SJSA1 (cell line): ENCODE data around the gene ANKRD22. TPM values are rescaled to one million over a fixed set of nuclear protein-coding genes. Genes with fewer than 3 reads are reported as not detected.

Experiments
- DNase-seq, 2 experiments: peaks; one replicate each; pipeline ENCODE4 v3.0.0-alpha.2; 2015 to 2020; ENCODE audit warnings: low spot score in 2 of 2, low read depth in 1 of 2
- H3K27ac ChIP-seq: fragments of 250-450 bp; sonication (Bioruptor Pico); 2 replicates; pipeline ENCODE4 v1.5.1; 2020; ENCODE audit warnings: mild to moderate bottlenecking, moderate library complexity
- H3K27me3 ChIP-seq: fragments of 250-450 bp; sonication (Bioruptor Pico); replicated peaks from 2 replicates; pipeline ENCODE4 v1.5.1; 2020; ENCODE audit warnings: mild to moderate bottlenecking, moderate library complexity
- H3K36me3 ChIP-seq: fragments of 250-450 bp; sonication (Bioruptor Pico); 2 replicates; pipeline ENCODE4 v1.5.1; 2020; ENCODE audit warnings: mild to moderate bottlenecking
- H3K4me1 ChIP-seq: fragments of 250-450 bp; sonication (Bioruptor Pico); replicated peaks from 2 replicates; pipeline ENCODE4 v1.6.1; 2021; ENCODE audit warnings: mild to moderate bottlenecking
- H3K4me3 ChIP-seq: fragments of 250-450 bp; sonication (Bioruptor Pico); 2 replicates; pipeline ENCODE4 v1.5.1; 2020; ENCODE audit warnings: mild to moderate bottlenecking
- H3K9me3 ChIP-seq: fragments of 250-450 bp; sonication (Bioruptor Pico); replicated peaks from 2 replicates; pipeline ENCODE4 v1.5.1; 2020; ENCODE audit warnings: mild to moderate bottlenecking
- total RNA-seq: library from RNA; depleted of rRNA; stranded (reverse); fragments of >200 nt; shearing (Covaris generic); gene quantifications from 2 replicates; pipeline ENCODE4 v1.2.3, GENCODE V29; 2014; rRNA removed

The ANKRD22 gene
- total RNA-seq: not detected in 2 replicates

DNA sequence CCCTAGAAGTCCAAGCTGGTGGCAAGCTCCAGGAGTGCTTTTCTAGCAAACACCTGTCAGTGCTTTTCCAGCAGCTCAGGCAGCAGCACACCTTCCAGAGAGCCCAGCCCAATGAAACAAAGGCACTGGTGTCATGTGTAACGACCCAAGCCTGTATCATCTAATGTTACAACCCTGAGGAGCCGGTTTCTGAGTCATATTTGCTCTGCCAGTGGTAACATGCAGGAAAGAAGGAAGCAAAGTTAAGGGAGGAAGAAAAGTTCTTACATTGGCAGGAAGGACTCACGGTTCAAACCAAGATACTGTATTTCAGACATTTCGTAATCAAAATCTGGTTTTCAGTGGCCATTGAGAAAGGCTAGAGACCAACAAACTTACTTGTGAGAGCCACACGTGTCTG, at the start of gene ANKRD22:
TSS of gene ANKRD22 (minus strand) at position 139 of the 400 bp plus-strand sequence. CDS start 237 bp downstream, outside the sequence.
- Histone ChIP-seq H3K27me3 (no peaks in the 10 kb centered on the region), H3K4me1 (peaks cover 10% of the 10 kb centered on the region; the same call in 1 of the 2 replicates), H3K4me3 (no peak within 1 kb of the TSS), H3K9me3 (no peaks in the 10 kb centered on the region), H3K27ac (no peak within 1 kb of the TSS), H3K36me3 (no peaks in the 10 kb centered on the region)
- DNase-seq: no peak

GRCh38 chr10:88899886-88900285, 48.2 kb upstream of the ANKRD22 start:
- no peak overlapping the region for H3K4me3 ChIP-seq
- no peaks in the 10 kb centered on the region for H3K27me3 ChIP-seq
- H3K27ac ChIP-seq: peak overlapping the region; percentile 13
- peaks cover 61% of the 10 kb centered on the region for H3K4me1 ChIP-seq
- H3K9me3 ChIP-seq: no peaks in the 10 kb centered on the region
- H3K36me3 ChIP-seq: peaks cover 19% of the 10 kb centered on the region
- peak in 1 of 2 experiments; percentile 60 for DNase-seq

DNA sequence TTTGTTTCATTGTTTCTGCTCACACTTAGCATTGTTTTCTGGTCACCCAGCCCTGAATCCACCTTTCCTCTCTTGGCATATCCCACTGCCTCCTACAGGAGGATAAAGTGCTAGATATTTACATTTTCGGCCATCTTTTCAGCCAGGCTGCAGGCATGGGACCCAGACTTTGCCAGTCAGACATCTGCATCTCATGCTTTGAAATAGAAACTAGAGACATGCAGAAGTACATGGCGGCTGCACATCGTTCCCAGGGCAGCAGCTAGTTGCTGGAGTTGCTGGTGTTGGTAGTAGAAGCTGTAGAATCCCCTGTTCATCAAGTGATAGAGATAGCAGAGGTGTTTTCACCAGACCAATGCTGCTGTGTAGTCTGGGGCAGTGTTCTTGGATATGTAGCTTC, 47.1 kb upstream of the ANKRD22 start:
- H3K27ac ChIP-seq: no peak overlapping the region
- peaks cover 14% of the 10 kb centered on the region for H3K36me3 ChIP-seq
- H3K9me3 ChIP-seq: no peaks in the 10 kb centered on the region
- peaks cover 57% of the 10 kb centered on the region for H3K4me1 ChIP-seq
- DNase-seq: no peak
- no peaks in the 10 kb centered on the region for H3K27me3 ChIP-seq
- no peak overlapping the region for H3K4me3 ChIP-seq

- Histone ChIP-seq H3K4me3 (no peak overlapping the region), H3K27ac (no peak overlapping the region), H3K36me3 (peaks cover 4% of the 10 kb centered on the region; the same call in 1 of the 2 replicates), H3K9me3 (no peaks in the 10 kb centered on the region), H3K4me1 (peaks cover 65% of the 10 kb centered on the region), H3K27me3 (no peaks in the 10 kb centered on the region)
- DNase-seq: no peak
These were observed 45.6 kb upstream of the ANKRD22 start for GRCh38 chr10:88896994-88897853.

DNA sequence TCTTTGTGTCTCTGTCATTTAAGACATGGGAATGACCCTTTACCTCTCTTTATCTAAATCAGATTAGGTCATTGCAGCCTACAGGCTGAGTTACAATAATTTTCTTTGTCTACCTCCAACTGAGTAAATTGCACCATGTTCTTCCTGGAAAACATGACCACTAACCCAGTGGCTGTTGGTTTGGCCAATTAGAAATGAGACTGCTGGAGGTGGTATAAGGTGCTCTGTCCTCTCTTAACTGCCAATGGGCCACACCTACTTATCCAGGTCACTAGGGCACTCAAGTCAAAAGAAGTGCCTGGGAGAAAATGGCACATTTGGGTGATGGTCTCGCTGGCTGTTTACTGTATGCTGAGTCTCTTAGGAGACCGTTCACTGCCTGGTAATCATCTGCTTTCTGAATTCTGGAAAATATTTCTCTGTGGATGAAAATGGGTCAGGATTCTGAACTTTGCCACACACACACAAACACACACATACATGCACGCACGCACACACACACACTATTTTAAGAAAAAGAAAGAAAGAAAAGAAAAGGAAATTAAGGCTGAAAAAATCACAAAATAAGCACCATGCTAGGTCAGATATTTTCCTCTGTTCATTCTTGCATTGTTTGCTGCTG, 44.8 kb upstream of the ANKRD22 start:
- Histone ChIP-seq H3K4me3 (no peak overlapping the region), H3K27ac (no peak overlapping the region), H3K9me3 (no peaks in the 10 kb centered on the region), H3K36me3 (no peaks in the 10 kb centered on the region), H3K27me3 (no peaks in the 10 kb centered on the region), H3K4me1 (peaks cover 65% of the 10 kb centered on the region)
- DNase-seq: no peak

DNA sequence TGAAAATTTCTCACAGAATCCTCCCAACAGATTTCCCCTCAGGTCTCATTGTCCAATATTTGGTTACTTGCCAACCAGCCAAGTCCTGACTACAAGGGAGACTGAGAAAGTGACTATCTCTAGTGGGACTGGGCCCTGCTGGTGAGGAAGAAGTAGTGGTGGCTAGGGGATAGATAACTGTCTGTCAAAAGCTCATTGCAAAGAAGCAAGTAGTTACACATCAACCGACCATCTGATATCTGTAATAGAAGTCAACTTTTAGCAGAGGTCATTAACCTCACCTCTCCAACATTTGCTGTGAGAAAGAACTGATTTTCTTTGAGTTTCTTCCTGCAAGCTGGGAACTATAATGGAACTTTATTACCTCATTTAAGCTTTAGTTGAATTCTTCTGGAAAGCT, 43.6 kb upstream of the ANKRD22 start:
- H3K36me3 ChIP-seq: no peaks in the 10 kb centered on the region
- H3K27ac ChIP-seq: no peak overlapping the region
- H3K4me1 ChIP-seq: peaks cover 61% of the 10 kb centered on the region
- H3K9me3 ChIP-seq: no peaks in the 10 kb centered on the region
- no peaks in the 10 kb centered on the region for H3K27me3 ChIP-seq
- no peak overlapping the region for H3K4me3 ChIP-seq
- no peak for DNase-seq

DNA sequence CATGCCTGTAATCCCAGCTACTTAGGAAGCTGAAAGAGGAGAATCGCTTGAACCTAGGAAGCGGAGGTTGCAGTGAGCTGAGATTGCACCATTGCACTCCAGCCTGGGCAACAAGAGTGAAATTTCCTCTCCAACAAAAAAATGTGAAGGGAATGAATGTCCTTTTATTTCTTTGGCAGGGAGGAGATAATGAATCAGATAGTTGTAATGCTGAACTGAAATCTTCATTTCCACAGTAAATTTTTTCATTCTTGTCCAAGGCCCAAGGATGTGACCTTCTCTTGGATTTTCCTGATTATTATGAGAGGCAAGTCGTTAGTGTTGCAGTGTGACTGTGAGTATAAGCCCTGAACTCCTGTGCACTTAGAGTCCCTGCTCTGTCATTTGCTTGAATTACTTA, 42.0 kb upstream of the ANKRD22 start:
- Histone ChIP-seq H3K9me3 (no peaks in the 10 kb centered on the region), H3K4me1 (peaks cover 45% of the 10 kb centered on the region), H3K27ac (no peak overlapping the region), H3K4me3 (no peak overlapping the region), H3K36me3 (no peaks in the 10 kb centered on the region), H3K27me3 (no peaks in the 10 kb centered on the region)
- no peak for DNase-seq

GRCh38 chr10:88892222-88892967, 40.8 kb upstream of the ANKRD22 start:
- H3K4me3 ChIP-seq: no peak overlapping the region
- peak in 1 of 2 experiments; percentile 27 for DNase-seq
- no peak overlapping the region for H3K27ac ChIP-seq
- no peaks in the 10 kb centered on the region for H3K9me3 ChIP-seq
- no peaks in the 10 kb centered on the region for H3K36me3 ChIP-seq
- no peaks in the 10 kb centered on the region for H3K27me3 ChIP-seq
- peaks cover 39% of the 10 kb centered on the region for H3K4me1 ChIP-seq

GRCh38 chr10:88890681-88891381, 39.2 kb upstream of the ANKRD22 start:
- Histone ChIP-seq H3K4me3 (no peak overlapping the region), H3K9me3 (no peaks in the 10 kb centered on the region), H3K36me3 (no peaks in the 10 kb centered on the region), H3K27ac (no peak overlapping the region), H3K4me1 (peaks cover 25% of the 10 kb centered on the region), H3K27me3 (no peaks in the 10 kb centered on the region)
- no peak for DNase-seq

- Histone ChIP-seq H3K4me1 (peaks cover 25% of the 10 kb centered on the region), H3K9me3 (no peaks in the 10 kb centered on the region), H3K36me3 (no peaks in the 10 kb centered on the region), H3K27me3 (no peaks in the 10 kb centered on the region), H3K4me3 (no peak overlapping the region), H3K27ac (no peak overlapping the region)
- DNase-seq: no peak
These were observed 38.1 kb upstream of the ANKRD22 start for GRCh38 chr10:88889559-88890337.

DNA sequence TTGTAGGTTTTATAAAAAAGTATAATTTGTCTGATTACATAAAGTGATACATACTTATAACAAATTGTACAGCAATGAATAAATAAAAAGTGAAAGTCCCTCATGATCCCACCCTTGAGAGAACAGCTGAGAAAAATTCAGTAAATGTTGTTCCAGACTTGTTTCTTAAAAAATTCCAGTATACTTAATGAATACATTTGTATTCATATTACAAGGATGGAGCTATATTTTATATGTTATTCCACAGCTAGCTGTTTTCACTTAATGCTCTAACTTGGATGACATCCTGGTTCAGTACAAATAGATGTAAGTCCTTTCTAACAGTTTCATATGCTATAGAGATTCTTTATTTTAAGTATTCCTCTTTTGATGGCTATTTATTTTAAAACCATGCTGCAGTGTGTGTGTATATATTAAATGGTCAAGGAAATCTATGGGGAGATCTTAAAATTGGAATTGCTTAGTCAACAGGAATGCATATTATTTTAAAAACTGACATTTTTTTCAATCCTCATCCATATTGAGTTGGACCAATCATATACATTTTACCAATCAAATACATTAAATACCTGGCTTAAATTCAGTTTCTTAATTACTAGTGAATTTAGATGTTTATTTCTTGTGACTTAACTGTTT, 37.3 kb upstream of the ANKRD22 start:
- Histone ChIP-seq H3K9me3 (no peaks in the 10 kb centered on the region), H3K27me3 (no peaks in the 10 kb centered on the region), H3K4me3 (no peak overlapping the region), H3K4me1 (peaks cover 25% of the 10 kb centered on the region), H3K27ac (no peak overlapping the region), H3K36me3 (no peaks in the 10 kb centered on the region)
- DNase-seq: no peak

DNA sequence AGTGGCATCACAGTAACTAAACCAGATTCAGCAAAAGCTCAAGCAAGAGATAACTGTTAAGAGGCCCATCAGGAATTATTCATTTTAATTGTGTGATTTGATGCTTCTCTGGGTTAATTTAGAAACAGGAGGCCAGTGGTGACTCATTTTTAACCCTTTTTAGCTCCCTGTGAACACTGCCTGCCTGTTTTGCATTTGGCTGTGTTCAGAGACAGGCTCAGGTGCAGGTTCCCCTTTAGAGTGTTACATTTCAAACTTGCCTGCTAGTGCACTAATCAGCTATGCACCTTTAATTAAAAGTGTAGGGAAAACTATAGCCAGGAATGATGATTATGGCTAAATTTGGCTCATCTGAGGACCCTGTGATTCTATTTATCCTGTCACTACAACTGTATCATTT, 34.9 kb upstream of the ANKRD22 start:
- no peak for DNase-seq
- H3K4me3 ChIP-seq: no peak overlapping the region
- H3K27ac ChIP-seq: no peak overlapping the region
- no peaks in the 10 kb centered on the region for H3K9me3 ChIP-seq
- no peaks in the 10 kb centered on the region for H3K27me3 ChIP-seq
- H3K4me1 ChIP-seq: peaks cover 33% of the 10 kb centered on the region
- H3K36me3 ChIP-seq: 0 out of 2 replicates have a peak, but pooled peaks cover 3% of the 10 kb centered on the region
